ENCODE data around the gene TAF1C. TPM values are rescaled to one million over a fixed set of nuclear protein-coding genes. Genes with fewer than 3 reads are reported as not detected.

The TAF1C gene
- polyA plus RNA-seq, 1 of the 3 experiments (the other 2 are of a cell fraction), result 49.3 TPM

DNA sequence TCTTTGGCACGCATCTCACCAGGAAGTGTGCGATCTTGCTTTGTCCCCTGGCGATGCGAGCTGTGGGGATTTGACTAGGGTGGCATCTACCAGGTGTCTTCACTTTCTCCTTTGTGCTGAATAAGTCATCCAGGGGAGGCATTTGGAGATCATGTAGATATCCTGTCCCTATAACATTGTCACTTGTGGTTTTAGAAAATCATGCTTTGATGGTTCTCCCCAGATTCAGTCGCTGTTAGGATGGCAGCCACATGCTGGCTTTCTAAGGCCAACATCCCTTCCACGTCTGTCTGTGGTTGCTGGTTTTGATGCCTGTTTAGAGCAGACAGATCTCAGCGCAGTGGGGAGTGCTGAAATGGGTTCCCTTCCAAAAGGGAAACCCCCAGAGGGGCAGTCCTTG is 6.6 kb upstream of the TAF1C start:
- H3K9ac ChIP-seq, result no peak overlapping the region
- H3K27me3 ChIP-seq (ENCODE audit: insufficient read depth), result no peaks in the 10 kb centered on the region
- no peak overlapping the region for H3K4me3 ChIP-seq (ENCODE audit: low read depth in 2 of 2, low read length in 1 of 2)
- TF ChIP-seq EZH2phosphoT487 (IDR thresholded peaks at IDR 0.05; ENCODE audit: borderline replicate concordance, low read depth), result no peak
- TF ChIP-seq NRF1 (IDR thresholded peaks at IDR 0.05; ENCODE audit: low read depth, low read length), result no peak
- no peak for TF ChIP-seq TEAD4 (IDR thresholded peaks at IDR 0.05; ENCODE audit: borderline replicate concordance, insufficient read depth)
- no peak for TF ChIP-seq RCOR1 (IDR thresholded peaks at IDR 0.05; ENCODE audit: low read length)
- TF ChIP-seq GABPA (IDR thresholded peaks at IDR 0.05; ENCODE audit: low read depth), result no peak
- no peak for TF ChIP-seq NFIC (IDR thresholded peaks at IDR 0.05; ENCODE audit: borderline replicate concordance)
- no peak for TF ChIP-seq ELF1 (IDR thresholded peaks at IDR 0.05)
- no peaks in the 10 kb centered on the region for H3K9me3 ChIP-seq
- CTCF ChIA-PET, result interaction anchor here (1.2 kb wide), 1 partner anchor 114 kb away, joined by 3 read pairs; no protein-coding TSS in a partner anchor
- no peaks in the 10 kb centered on the region for H3K4me1 ChIP-seq (ENCODE audit: control insufficient read depth in 1 of 2, insufficient read depth in 2 of 2, low read depth in 1 of 2, low read length in 1 of 2)
- H3K79me2 ChIP-seq (ENCODE audit: insufficient read depth), result no peaks in the 10 kb centered on the region
- no peaks in the 10 kb centered on the region for H3K36me3 ChIP-seq (replicated peaks in 1 of 2; ENCODE audit: control insufficient read depth in 1 of 2, insufficient read depth in 2 of 2, low read length in 1 of 2)
- H3K4me2 ChIP-seq, result no peak overlapping the region
- H3F3A ChIP-seq (replicated peaks; ENCODE audit: insufficient read depth), result no peaks in the 10 kb centered on the region
- no peak overlapping the region for H2AFZ ChIP-seq (ENCODE audit: low read depth)
- WGBS (ENCODE audit: low lambda C conversion rate), result 76% methylated on average over 7 of the region's 7 CpGs
- POLR2A ChIA-PET, result no interaction called here
- DNase-seq, result no peak
- H3K27ac ChIP-seq (ENCODE audit: low read depth in 2 of 2, low read length in 1 of 2), result no peak overlapping the region
- H4K20me1 ChIP-seq (ENCODE audit: insufficient read depth), result no peaks in the 10 kb centered on the region
- H3K9me2 ChIP-seq, result no peaks in the 10 kb centered on the region

DNA sequence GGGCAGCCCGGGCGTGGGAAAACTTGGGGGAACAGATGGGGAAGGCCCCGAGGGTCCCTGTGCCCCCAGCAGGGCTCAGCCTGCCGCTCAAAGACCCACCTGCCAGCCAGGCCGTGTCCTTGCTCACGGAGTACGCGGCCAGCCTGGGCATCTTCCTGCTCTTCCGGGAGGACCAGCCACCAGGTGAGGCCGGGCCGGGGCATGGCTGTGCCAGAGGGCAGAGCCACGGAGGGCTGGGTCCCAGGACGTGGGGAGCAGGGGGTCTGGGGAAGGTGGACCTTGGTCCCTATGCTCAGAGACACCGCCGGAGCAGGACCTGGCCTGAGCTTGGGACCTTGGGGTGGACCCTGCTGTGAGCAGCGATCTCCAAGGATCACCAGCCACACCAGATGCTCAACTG is 4.6 kb upstream of the TAF1C start:
- Histone ChIP-seq H3K9me3 (no peaks in the 10 kb centered on the region), H3K9ac (no peak overlapping the region), H2AFZ (ENCODE audit: low read depth) (no peak overlapping the region), H3K9me2 (no peaks in the 10 kb centered on the region), H3K36me3 (replicated peaks in 1 of 2; ENCODE audit: control insufficient read depth in 1 of 2, insufficient read depth in 2 of 2, low read length in 1 of 2) (no peaks in the 10 kb centered on the region), H3K4me2 (no peak overlapping the region), H3K27me3 (ENCODE audit: insufficient read depth) (no peaks in the 10 kb centered on the region), H3K4me1 (ENCODE audit: control insufficient read depth in 1 of 2, insufficient read depth in 2 of 2, low read depth in 1 of 2, low read length in 1 of 2) (no peaks in the 10 kb centered on the region), H3F3A (replicated peaks; ENCODE audit: insufficient read depth) (no peaks in the 10 kb centered on the region), H3K79me2 (ENCODE audit: insufficient read depth) (peaks cover 4% of the 10 kb centered on the region), H3K4me3 (ENCODE audit: low read depth in 2 of 2, low read length in 1 of 2) (no peak overlapping the region), H4K20me1 (ENCODE audit: insufficient read depth) (no peaks in the 10 kb centered on the region), H3K27ac (ENCODE audit: low read depth in 2 of 2, low read length in 1 of 2) (no peak overlapping the region)
- ChIA-PET POLR2A (no interaction called here), CTCF (no interaction called here)
- WGBS (ENCODE audit: low lambda C conversion rate), result 100% methylated on average over 2 of the region's 16 CpGs
- TF ChIP-seq EZH2phosphoT487 (IDR thresholded peaks at IDR 0.05; ENCODE audit: borderline replicate concordance, low read depth), result no peak
- TF ChIP-seq EP300 (IDR thresholded peaks at IDR 0.05; ENCODE audit: borderline replicate concordance in 1 of 2, low read depth in 1 of 2, low read length in 1 of 2), result no peak
- TF ChIP-seq GATA2 (CRISPR knock-in tag; IDR thresholded peaks at IDR 0.05), result no peak
- no peak for TF ChIP-seq RAD21 (IDR thresholded peaks at IDR 0.05; ENCODE audit: low read length)
- TF ChIP-seq TAF1 (IDR thresholded peaks at IDR 0.05; ENCODE audit: borderline replicate concordance, low read depth, low read length), result no peak
- TF ChIP-seq, protein P1, sequence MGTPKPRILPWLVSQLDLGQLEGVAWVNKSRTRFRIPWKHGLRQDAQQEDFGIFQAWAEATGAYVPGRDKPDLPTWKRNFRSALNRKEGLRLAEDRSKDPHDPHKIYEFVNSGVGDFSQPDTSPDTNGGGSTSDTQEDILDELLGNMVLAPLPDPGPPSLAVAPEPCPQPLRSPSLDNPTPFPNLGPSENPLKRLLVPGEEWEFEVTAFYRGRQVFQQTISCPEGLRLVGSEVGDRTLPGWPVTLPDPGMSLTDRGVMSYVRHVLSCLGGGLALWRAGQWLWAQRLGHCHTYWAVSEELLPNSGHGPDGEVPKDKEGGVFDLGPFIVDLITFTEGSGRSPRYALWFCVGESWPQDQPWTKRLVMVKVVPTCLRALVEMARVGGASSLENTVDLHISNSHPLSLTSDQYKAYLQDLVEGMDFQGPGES (IDR thresholded peaks at IDR 0.05; ENCODE audit: low read depth, low read length), result no peak
- no peak for TF ChIP-seq TEAD4 (IDR thresholded peaks at IDR 0.05; ENCODE audit: borderline replicate concordance, insufficient read depth)
- no peak for TF ChIP-seq TCF12 (IDR thresholded peaks at IDR 0.05)
- no peak for TF ChIP-seq NRF1 (IDR thresholded peaks at IDR 0.05; ENCODE audit: low read depth, low read length)
- TF ChIP-seq RXRA (IDR thresholded peaks at IDR 0.05; ENCODE audit: borderline replicate concordance, low read depth), result no peak
- no peak for DNase-seq
